Fibroblast of lung (primary cell): Measurements from ENCODE around the gene DCTN2. TPM values are rescaled to one million over a fixed set of nuclear protein-coding genes. Genes with fewer than 3 reads are reported as not detected.
"Not testable (repeated sequence)": the region's sequence is repeated elsewhere in the genome, so short reads cannot be mapped to it uniquely, and the experiment has no call there.

ENCODE experiments used
- DNase-seq, 2 donors: peaks; one replicate each; pipeline versions ENCODE4 v3.0.0 to v3.0.0-alpha.2; 2010; ENCODE audit warnings: low read depth in 2 of 2
- H2AFZ ChIP-seq: 2 replicates; pipeline ENCODE4 v1.5.1; 2012; ENCODE audit warnings: low read length, control low read depth, inconsistent platforms
- H3K27ac ChIP-seq: 2 replicates; pipeline ENCODE4 v1.5.1; 2011; ENCODE audit warnings: low read length, control low read depth; ENCODE audit not compliant: insufficient read depth
- H3K27me3 ChIP-seq: 2 replicates; pipeline ENCODE4 v1.5.1; 2011; ENCODE audit warnings: mild to moderate bottlenecking, low read length; ENCODE audit not compliant: control insufficient read depth, insufficient read depth
- H3K36me3 ChIP-seq: 2 replicates; pipeline ENCODE4 v1.5.1; 2011; ENCODE audit warnings: low read length; ENCODE audit not compliant: control insufficient read depth, insufficient read depth
- H3K4me1 ChIP-seq: 2 replicates; pipeline ENCODE4 v1.5.1; 2011; ENCODE audit warnings: low read length; ENCODE audit not compliant: control insufficient read depth, insufficient read depth; ENCODE audit errors: extremely low read depth
- H3K4me2 ChIP-seq: 2 replicates; pipeline ENCODE4 v1.5.1; 2011; ENCODE audit warnings: low read length, control low read depth; ENCODE audit not compliant: insufficient read depth; ENCODE audit errors: extremely low read depth
- H3K4me3 ChIP-seq, 4 experiments: fragments of 200-600 bp in 1 of 4; sonication (generic) in 1 of 4; replicated peaks in 1 of 4; 2 replicates each; pipeline ENCODE4 v1.5.1; 2011 to 2016; ENCODE audit warnings: low read length in 4 of 4, low read depth in 3 of 4, mild to moderate bottlenecking in 3 of 4, control low read depth in 2 of 4, inconsistent platforms in 1 of 4, mixed read lengths in 1 of 4; ENCODE audit not compliant: insufficient read depth in 1 of 4; ENCODE audit errors: control extremely low read depth in 1 of 4
- H3K79me2 ChIP-seq: 2 replicates; pipeline ENCODE4 v1.5.1; 2012; ENCODE audit warnings: mild to moderate bottlenecking, low read length, inconsistent platforms; ENCODE audit not compliant: control insufficient read depth, insufficient read depth
- H3K9ac ChIP-seq: 2 replicates; pipeline ENCODE4 v1.5.1; 2011; ENCODE audit warnings: mild to moderate bottlenecking, low read length, control low read depth; ENCODE audit not compliant: insufficient read depth
- H3K9me3 ChIP-seq: 2 replicates; pipeline ENCODE4 v1.5.1; 2012; ENCODE audit warnings: low read depth, low read length; ENCODE audit not compliant: control insufficient read depth, insufficient read depth
- H4K20me1 ChIP-seq: 2 replicates; pipeline ENCODE4 v1.5.1; 2011; ENCODE audit warnings: low read length; ENCODE audit not compliant: control insufficient read depth, insufficient read depth; ENCODE audit errors: extremely low read depth
- CTCF ChIP-seq, 2 donors: IDR thresholded peaks in 1 of 2; conservative IDR thresholded peaks in 1 of 2; 1 replicate in 1 of 2; 2 replicates in 1 of 2; pipeline ENCODE4 v1.5.1; 2011 to 2012; ENCODE audit warnings: low read length in 2 of 2, control low read depth in 1 of 2, inconsistent platforms in 1 of 2, low read depth in 1 of 2, mild to moderate bottlenecking in 1 of 2
- EZH2 ChIP-seq: IDR thresholded peaks from 2 replicates; pipeline ENCODE4 v1.5.1; 2012; ENCODE audit warnings: low read length, control low read depth, mild to moderate bottlenecking; ENCODE audit errors: missing control alignments
- polyA plus RNA-seq, 2 donors: library from polyadenylated mRNA; depleted of rRNA in 1 of 2; stranded (reverse) in 1 of 2; unstranded in 1 of 2; fragments of >200 nt; gene quantifications; 2 replicates each; pipeline ENCODE4 v1.2.1, GENCODE V29; 2011 to 2012; ENCODE audit warnings: missing spikeins in 1 of 2
- total RNA-seq: library from RNA; depleted of rRNA; stranded (reverse); fragments of >200 nt; gene quantifications from 2 replicates; pipeline ENCODE4 v1.2.1, GENCODE V29; 2014

DCTN2 gene
- total and polyA plus RNA-seq, 2 donors (not counting 1 experiment from before 2014, with no cell fraction given): 101 to 211 TPM

GRCh38 chr12:57511161-57511560 is 35.8 kb downstream of the DCTN2 start:
- TF ChIP-seq EZH2 (no peak), CTCF (conservative IDR thresholded peaks at IDR 0.05 in 1 of 2, IDR thresholded peaks at IDR 0.05 in 1 of 2; ENCODE audit: low read depth in 1 of 2, low read length in 2 of 2) (no peak)
- H3K27me3 ChIP-seq: no peaks in the 10 kb centered on the region
- peaks cover 19% of the 10 kb centered on the region for H3K36me3 ChIP-seq
- no peaks in the 10 kb centered on the region for H3K4me1 ChIP-seq
- no peaks in the 10 kb centered on the region for H4K20me1 ChIP-seq
- no peak overlapping the region for H2AFZ ChIP-seq
- no peak for DNase-seq
- no peaks in the 10 kb centered on the region for H3K79me2 ChIP-seq
- H3K4me2 ChIP-seq: no peak overlapping the region
- H3K4me3 ChIP-seq: no peak overlapping the region
- H3K27ac ChIP-seq: no peak overlapping the region
- no peak overlapping the region for H3K9ac ChIP-seq
- H3K9me3 ChIP-seq: no peaks in the 10 kb centered on the region

- H3K27ac ChIP-seq, DNase-seq, H3K79me2 ChIP-seq, H3K27me3 ChIP-seq, H3K9ac ChIP-seq, H3K4me1 ChIP-seq, H3K4me2 ChIP-seq, H3K4me3 ChIP-seq, H3K9me3 ChIP-seq, H2AFZ ChIP-seq, H4K20me1 ChIP-seq, H3K36me3 ChIP-seq: not testable (repeated sequence)
Measured at GRCh38 chr12:57507796-57508195, 39.2 kb downstream of the DCTN2 start.

GRCh38 chr12:57506541-57506940 is 40.5 kb downstream of the DCTN2 start:
- DNase-seq, H3K4me1 ChIP-seq, H3K9ac ChIP-seq, H3K9me3 ChIP-seq, H3K27ac ChIP-seq, H3K27me3 ChIP-seq, H3K79me2 ChIP-seq, H3K4me3 ChIP-seq, H2AFZ ChIP-seq, H3K36me3 ChIP-seq, H3K4me2 ChIP-seq, H4K20me1 ChIP-seq: not testable (repeated sequence)

- not testable (repeated sequence) for H3K9ac ChIP-seq, H3K79me2 ChIP-seq, H3K27ac ChIP-seq, H4K20me1 ChIP-seq, H3K9me3 ChIP-seq, H3K4me3 ChIP-seq, DNase-seq, H3K4me1 ChIP-seq, H2AFZ ChIP-seq, H3K27me3 ChIP-seq, H3K4me2 ChIP-seq
- H3K36me3 ChIP-seq: peaks cover 26% of the 10 kb centered on the region
Measured at GRCh38 chr12:57502311-57502969, 44.6 kb downstream of the DCTN2 start.
